HEK293 (cell line): Measurements from ENCODE around the gene LYL1.
A peak's percentile ranks its signal among the peaks of the same experiment; 100 is the strongest.

Experiments used
- CTCF ChIA-PET: fragments of 350-600 bp; formaldehyde crosslinking; extraction: SDS; loops from one replicate; lab custom pipeline; 2021; ENCODE audit warnings: antibody characterized with exemption; lab: Yijun Ruan, JAX
- POLR2A ChIA-PET: fragments of 300-600 bp; formaldehyde crosslinking; extraction: SDS; loops from one replicate; lab custom pipeline; 2020; ENCODE audit warnings: antibody characterized with exemption, inconsistent platforms; lab: Yijun Ruan, JAX
- H3K27ac ChIP-seq: fragments of 200-500 bp; sonication (Bioruptor generic); 2 replicates; pipeline ENCODE4 v1.5.1; 2014; ENCODE audit warnings: low read depth, low read length, control low read depth, inconsistent platforms; ENCODE audit errors: extremely low read depth
- H3K36me3 ChIP-seq, 2 experiments: fragments of 200-500 bp in 1 of 2; sonication (Bioruptor generic) in 1 of 2; 1 replicate in 1 of 2; 2 replicates in 1 of 2; pipeline ENCODE4 v1.5.1; 2014 to 2017; ENCODE audit warnings: inconsistent platforms in 2 of 2, low read length in 2 of 2; ENCODE audit not compliant: control insufficient read depth in 2 of 2, insufficient read depth in 1 of 2
- H3K4me1 ChIP-seq: fragments of 200-500 bp; sonication (Bioruptor generic); 2 replicates; pipeline ENCODE4 v1.5.1; 2014; ENCODE audit warnings: mild to moderate bottlenecking, low read length, inconsistent platforms; ENCODE audit not compliant: control insufficient read depth, insufficient read depth
- H3K4me3 ChIP-seq: 2 replicates; pipeline ENCODE4 v1.5.1; 2011; ENCODE audit warnings: low read depth, mild to moderate bottlenecking, control low read depth, low read length, moderate library complexity
- H3K9me3 ChIP-seq: fragments of 200-500 bp; sonication (Bioruptor generic); 2 replicates; pipeline ENCODE4 v1.5.1; 2014; ENCODE audit warnings: low read depth, low read length, inconsistent platforms; ENCODE audit not compliant: control insufficient read depth, insufficient read depth
- KLF1 ChIP-seq: fragments of 450-650 bp; formaldehyde crosslinking; IDR thresholded peaks from 2 replicates; pipeline ENCODE4 v1.5.1; 2016; ENCODE audit warnings: missing biosample characterization, missing genetic modification characterization
- ZBTB17 ChIP-seq: fragments of 450-650 bp; formaldehyde crosslinking; IDR thresholded peaks from 2 replicates; pipeline ENCODE4 v1.5.1; 2016; ENCODE audit warnings: missing biosample characterization, missing genetic modification characterization
- ZBTB20 ChIP-seq: fragments of 450-650 bp; formaldehyde crosslinking; IDR thresholded peaks from 2 replicates; pipeline ENCODE4 v1.5.1; 2016; ENCODE audit warnings: missing biosample characterization, missing genetic modification characterization
- ZEB2 ChIP-seq: fragments of 450-650 bp; formaldehyde crosslinking; IDR thresholded peaks from 2 replicates; pipeline ENCODE4 v1.5.1; 2016; ENCODE audit warnings: missing biosample characterization, missing genetic modification characterization
- ZFP41 ChIP-seq: fragments of 450-650 bp; formaldehyde crosslinking; IDR thresholded peaks from 2 replicates; pipeline ENCODE4 v1.5.1; 2016; ENCODE audit warnings: missing biosample characterization, missing genetic modification characterization, borderline replicate concordance
- ZIC2 ChIP-seq: fragments of 450-650 bp; formaldehyde crosslinking; IDR thresholded peaks from 2 replicates; pipeline ENCODE4 v1.5.1; 2016; ENCODE audit warnings: missing biosample characterization, missing genetic modification characterization
- ZNF138 ChIP-seq: fragments of 450-650 bp; formaldehyde crosslinking; IDR thresholded peaks from 2 replicates; pipeline ENCODE4 v1.5.1; 2016; ENCODE audit warnings: missing biosample characterization, missing genetic modification characterization, borderline replicate concordance
- ZNF157 ChIP-seq: fragments of 450-650 bp; formaldehyde crosslinking; IDR thresholded peaks from 2 replicates; pipeline ENCODE4 v1.5.1; 2016; ENCODE audit warnings: missing biosample characterization, missing genetic modification characterization
- ZNF169 ChIP-seq: fragments of 450-650 bp; formaldehyde crosslinking; IDR thresholded peaks from 2 replicates; pipeline ENCODE4 v1.5.1; 2016; ENCODE audit warnings: missing biosample characterization, missing genetic modification characterization
- ZNF175 ChIP-seq: fragments of 450-650 bp; formaldehyde crosslinking; IDR thresholded peaks from 2 replicates; pipeline ENCODE4 v1.5.1; 2016; ENCODE audit warnings: missing biosample characterization, missing genetic modification characterization
- ZNF341 ChIP-seq: fragments of 450-650 bp; formaldehyde crosslinking; IDR thresholded peaks from 2 replicates; pipeline ENCODE4; 2016; ENCODE audit warnings: low read depth, missing biosample characterization, missing genetic modification characterization
- ZNF391 ChIP-seq: fragments of 450-650 bp; formaldehyde crosslinking; IDR thresholded peaks from 2 replicates; pipeline ENCODE4 v1.5.1; 2016; ENCODE audit warnings: low read depth, missing biosample characterization, missing genetic modification characterization, borderline replicate concordance
- ZNF394 ChIP-seq: fragments of 450-650 bp; formaldehyde crosslinking; IDR thresholded peaks from 2 replicates; pipeline ENCODE4 v1.5.1; 2016; ENCODE audit warnings: missing biosample characterization, missing genetic modification characterization, mild to moderate bottlenecking, moderate library complexity, borderline replicate concordance
- ZNF501 ChIP-seq: fragments of 450-650 bp; formaldehyde crosslinking; IDR thresholded peaks from 2 replicates; pipeline ENCODE4 v1.5.1; 2016; ENCODE audit warnings: missing biosample characterization, missing genetic modification characterization
- ZNF529 ChIP-seq: fragments of 450-650 bp; formaldehyde crosslinking; IDR thresholded peaks from 2 replicates; pipeline ENCODE4 v1.5.1; 2017; ENCODE audit warnings: missing genetic modification characterization, missing biosample characterization; ENCODE audit not compliant: insufficient replicate concordance
- ZNF530 ChIP-seq: fragments of 450-650 bp; formaldehyde crosslinking; IDR thresholded peaks from 2 replicates; pipeline ENCODE4 v1.5.1; 2016; ENCODE audit warnings: low read depth, missing biosample characterization, missing genetic modification characterization
- ZNF544 ChIP-seq: fragments of 450-650 bp; formaldehyde crosslinking; IDR thresholded peaks from 2 replicates; pipeline ENCODE4 v1.5.0; 2017; ENCODE audit warnings: missing biosample characterization, missing genetic modification characterization
- ZNF549 ChIP-seq: fragments of 450-650 bp; IDR thresholded peaks from 2 replicates; pipeline ENCODE4 v1.5.1; 2018; ENCODE audit warnings: missing biosample characterization, missing genetic modification characterization, mild to moderate bottlenecking, inconsistent platforms, moderate library complexity
- ZNF560 ChIP-seq: fragments of 450-650 bp; formaldehyde crosslinking; IDR thresholded peaks from 2 replicates; pipeline ENCODE4 v1.5.1; 2017; ENCODE audit warnings: missing biosample characterization, missing genetic modification characterization, borderline replicate concordance
- ZNF664 ChIP-seq: fragments of 450-650 bp; formaldehyde crosslinking; IDR thresholded peaks from 2 replicates; pipeline ENCODE4 v1.5.1; 2016; ENCODE audit warnings: missing biosample characterization, missing genetic modification characterization
- ZNF670 ChIP-seq: fragments of 450-650 bp; formaldehyde crosslinking; IDR thresholded peaks from 2 replicates; pipeline ENCODE4 v1.5.1; 2016; ENCODE audit warnings: missing biosample characterization, missing genetic modification characterization, low read depth
- ZNF777 ChIP-seq: fragments of 450-650 bp; formaldehyde crosslinking; IDR thresholded peaks from 2 replicates; pipeline ENCODE4 v1.5.1; 2017; ENCODE audit warnings: missing biosample characterization, missing genetic modification characterization, borderline replicate concordance
- ZNF791 ChIP-seq: fragments of 450-650 bp; formaldehyde crosslinking; IDR thresholded peaks from 2 replicates; pipeline ENCODE4 v1.5.1; 2016; ENCODE audit warnings: missing biosample characterization, missing genetic modification characterization
- ZNF830 ChIP-seq: fragments of 450-650 bp; IDR thresholded peaks from 2 replicates; pipeline ENCODE4 v1.5.0; 2018; ENCODE audit warnings: missing biosample characterization, missing genetic modification characterization, low read depth, mild to moderate bottlenecking, moderate library complexity
- ZXDB ChIP-seq: fragments of 450-650 bp; formaldehyde crosslinking; IDR thresholded peaks from 2 replicates; pipeline ENCODE4 v1.5.1; 2016; ENCODE audit warnings: missing biosample characterization, missing genetic modification characterization
- TF ChIP-seq, protein P1 (sequence below): fragments of 450-650 bp; formaldehyde crosslinking; IDR thresholded peaks from 2 replicates; pipeline ENCODE4 v1.5.1; 2016; ENCODE audit warnings: missing biosample characterization, missing genetic modification characterization, borderline replicate concordance
- TF ChIP-seq, protein P2 (sequence below): fragments of 450-650 bp; formaldehyde crosslinking; IDR thresholded peaks from 2 replicates; pipeline ENCODE4 v1.5.1; 2017; ENCODE audit warnings: missing biosample characterization, missing genetic modification characterization
- TF ChIP-seq, protein P3 (sequence below): fragments of 450-650 bp; formaldehyde crosslinking; IDR thresholded peaks from 2 replicates; pipeline ENCODE4 v1.5.1; 2016; ENCODE audit warnings: missing biosample characterization, missing genetic modification characterization

Gene LYL1

DNA sequence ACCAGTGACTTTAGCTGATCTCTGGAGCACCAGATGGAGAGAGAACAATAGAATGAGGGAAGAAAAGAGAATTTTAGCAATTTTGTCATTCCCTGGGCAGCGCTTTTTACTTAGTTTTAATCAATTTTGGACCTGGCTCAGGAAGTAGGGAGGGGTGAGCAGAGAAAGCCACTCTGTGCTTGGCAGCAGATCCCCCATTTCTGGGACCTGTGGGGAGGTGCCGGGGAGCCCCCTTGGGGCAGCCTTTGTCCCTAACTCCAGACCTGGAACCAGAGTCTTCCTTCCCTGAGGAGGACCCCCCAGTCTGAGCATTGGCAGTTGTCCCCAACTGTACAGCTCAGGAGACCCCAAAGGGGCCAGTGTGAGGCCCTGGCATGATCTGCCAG, 10.5 kb downstream of the LYL1 start:
- CTCF ChIA-PET = interaction anchor here (1.0 to 7.7 kb wide), 7 partner anchors 14 to 127 kb away, joined by 3 to 274 read pairs (median 15); no protein-coding TSS in a partner anchor
- no peaks in the 10 kb centered on the region for H3K36me3 ChIP-seq
- TF ChIP-seq, protein P1, sequence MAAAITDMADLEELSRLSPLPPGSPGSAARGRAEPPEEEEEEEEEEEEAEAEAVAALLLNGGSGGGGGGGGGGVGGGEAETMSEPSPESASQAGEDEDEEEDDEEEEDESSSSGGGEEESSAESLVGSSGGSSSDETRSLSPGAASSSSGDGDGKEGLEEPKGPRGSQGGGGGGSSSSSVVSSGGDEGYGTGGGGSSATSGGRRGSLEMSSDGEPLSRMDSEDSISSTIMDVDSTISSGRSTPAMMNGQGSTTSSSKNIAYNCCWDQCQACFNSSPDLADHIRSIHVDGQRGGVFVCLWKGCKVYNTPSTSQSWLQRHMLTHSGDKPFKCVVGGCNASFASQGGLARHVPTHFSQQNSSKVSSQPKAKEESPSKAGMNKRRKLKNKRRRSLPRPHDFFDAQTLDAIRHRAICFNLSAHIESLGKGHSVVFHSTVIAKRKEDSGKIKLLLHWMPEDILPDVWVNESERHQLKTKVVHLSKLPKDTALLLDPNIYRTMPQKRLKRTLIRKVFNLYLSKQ (tag by site-specific recombination) = no peak
- TF ChIP-seq ZNF549 (tag by site-specific recombination) (no peak), ZNF791 (tag by site-specific recombination) (no peak), ZNF670 (tag by site-specific recombination) (no peak), ZXDB (tag by site-specific recombination) (no peak), ZBTB17 (tag by site-specific recombination) (no peak), ZNF777 (no peak), ZEB2 (tag by site-specific recombination) (no peak)
- no peak overlapping the region for H3K4me3 ChIP-seq
- POLR2A ChIA-PET = no interaction called here
- no peaks in the 10 kb centered on the region for H3K9me3 ChIP-seq
- H3K4me1 ChIP-seq = no peaks in the 10 kb centered on the region
- no peak overlapping the region for H3K27ac ChIP-seq

DNA sequence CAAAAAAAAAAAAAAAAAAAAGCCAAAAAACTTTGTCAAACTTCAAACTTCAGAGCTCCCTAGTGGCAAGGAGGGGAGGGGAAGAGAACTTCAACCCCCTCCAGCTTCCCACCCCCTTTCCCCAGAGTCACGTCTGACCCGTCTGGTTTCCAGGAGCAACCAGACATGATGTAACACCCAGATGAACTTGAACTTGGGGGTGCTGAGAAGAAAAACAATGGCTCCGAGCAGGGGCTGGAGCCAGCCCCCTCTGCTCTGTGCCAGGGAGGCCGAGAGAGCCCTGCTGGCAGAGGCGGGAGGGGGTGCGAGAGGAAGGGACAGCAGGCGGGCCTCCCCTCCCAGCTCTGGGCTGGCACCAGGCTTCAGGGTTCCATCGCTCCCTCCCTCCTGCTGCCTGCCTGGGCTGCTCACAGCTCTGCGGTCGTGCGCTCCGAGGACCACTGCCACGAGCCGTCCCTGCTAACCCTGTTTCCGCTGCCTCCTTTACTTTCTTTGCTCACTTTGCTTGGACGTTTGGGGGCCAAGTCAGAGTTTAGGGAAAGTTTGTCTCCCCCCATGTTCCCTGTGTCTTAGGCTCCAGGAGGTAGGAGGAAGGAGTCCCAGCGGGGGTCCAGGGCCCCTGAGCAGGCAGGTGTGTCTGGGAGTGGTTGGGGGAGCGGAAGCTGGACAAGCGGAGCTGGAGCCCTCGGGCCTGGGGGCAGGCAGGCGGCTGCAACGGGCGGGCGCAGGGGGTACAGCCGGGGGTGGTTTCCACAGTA, 11.1 kb downstream of the LYL1 start:
- Histone ChIP-seq H3K4me3 (no peak overlapping the region), H3K9me3 (no peaks in the 10 kb centered on the region), H3K4me1 (no peaks in the 10 kb centered on the region), H3K36me3 (no peaks in the 10 kb centered on the region), H3K27ac (no peak overlapping the region; the same call in 1 of the 2 replicates)
- CTCF ChIA-PET = interaction anchor here (0.7 to 7.7 kb wide), 10 partner anchors 9 to 126 kb away, joined by 3 to 274 read pairs (median 4); no protein-coding TSS in a partner anchor
- POLR2A ChIA-PET = interaction anchor here (0.6 to 0.8 kb wide), 5 partner anchors 23 to 98 kb away, joined by 3 to 5 read pairs (median 3); no protein-coding TSS in a partner anchor
- TF ChIP-seq ZNF394 (tag by site-specific recombination) = no peak
- peak; percentile 71 for TF ChIP-seq ZIC2 (tag by site-specific recombination)
- TF ChIP-seq ZNF664 = no peak
- no peak for TF ChIP-seq ZNF138
- TF ChIP-seq ZNF560 (tag by site-specific recombination) = no peak
- no peak for TF ChIP-seq ZFP41 (tag by site-specific recombination)
- no peak for TF ChIP-seq ZNF529 (tag by site-specific recombination)
- TF ChIP-seq ZNF169 (tag by site-specific recombination) = no peak
- no peak for TF ChIP-seq ZNF791 (tag by site-specific recombination)
- no peak for TF ChIP-seq ZNF830 (tag by site-specific recombination)
- TF ChIP-seq KLF1 (tag by site-specific recombination) = no peak
- TF ChIP-seq, protein P2, sequence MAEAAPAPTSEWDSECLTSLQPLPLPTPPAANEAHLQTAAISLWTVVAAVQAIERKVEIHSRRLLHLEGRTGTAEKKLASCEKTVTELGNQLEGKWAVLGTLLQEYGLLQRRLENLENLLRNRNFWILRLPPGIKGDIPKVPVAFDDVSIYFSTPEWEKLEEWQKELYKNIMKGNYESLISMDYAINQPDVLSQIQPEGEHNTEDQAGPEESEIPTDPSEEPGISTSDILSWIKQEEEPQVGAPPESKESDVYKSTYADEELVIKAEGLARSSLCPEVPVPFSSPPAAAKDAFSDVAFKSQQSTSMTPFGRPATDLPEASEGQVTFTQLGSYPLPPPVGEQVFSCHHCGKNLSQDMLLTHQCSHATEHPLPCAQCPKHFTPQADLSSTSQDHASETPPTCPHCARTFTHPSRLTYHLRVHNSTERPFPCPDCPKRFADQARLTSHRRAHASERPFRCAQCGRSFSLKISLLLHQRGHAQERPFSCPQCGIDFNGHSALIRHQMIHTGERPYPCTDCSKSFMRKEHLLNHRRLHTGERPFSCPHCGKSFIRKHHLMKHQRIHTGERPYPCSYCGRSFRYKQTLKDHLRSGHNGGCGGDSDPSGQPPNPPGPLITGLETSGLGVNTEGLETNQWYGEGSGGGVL (tag by site-specific recombination) = peak; percentile 94
- TF ChIP-seq ZNF175 (tag by site-specific recombination) = no peak
- no peak for TF ChIP-seq ZNF157 (tag by site-specific recombination)
- no peak for TF ChIP-seq ZNF530
- no peak for TF ChIP-seq ZNF544 (tag by site-specific recombination)
- peak; percentile 96 for TF ChIP-seq ZNF341 (tag by site-specific recombination)
- TF ChIP-seq, protein P3, sequence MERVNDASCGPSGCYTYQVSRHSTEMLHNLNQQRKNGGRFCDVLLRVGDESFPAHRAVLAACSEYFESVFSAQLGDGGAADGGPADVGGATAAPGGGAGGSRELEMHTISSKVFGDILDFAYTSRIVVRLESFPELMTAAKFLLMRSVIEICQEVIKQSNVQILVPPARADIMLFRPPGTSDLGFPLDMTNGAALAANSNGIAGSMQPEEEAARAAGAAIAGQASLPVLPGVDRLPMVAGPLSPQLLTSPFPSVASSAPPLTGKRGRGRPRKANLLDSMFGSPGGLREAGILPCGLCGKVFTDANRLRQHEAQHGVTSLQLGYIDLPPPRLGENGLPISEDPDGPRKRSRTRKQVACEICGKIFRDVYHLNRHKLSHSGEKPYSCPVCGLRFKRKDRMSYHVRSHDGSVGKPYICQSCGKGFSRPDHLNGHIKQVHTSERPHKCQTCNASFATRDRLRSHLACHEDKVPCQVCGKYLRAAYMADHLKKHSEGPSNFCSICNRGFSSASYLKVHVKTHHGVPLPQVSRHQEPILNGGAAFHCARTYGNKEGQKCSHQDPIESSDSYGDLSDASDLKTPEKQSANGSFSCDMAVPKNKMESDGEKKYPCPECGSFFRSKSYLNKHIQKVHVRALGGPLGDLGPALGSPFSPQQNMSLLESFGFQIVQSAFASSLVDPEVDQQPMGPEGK (tag by site-specific recombination) = 0 out of 2 replicates have a peak, but pooled peaks have one; percentile 22
- TF ChIP-seq, protein P1 (tag by site-specific recombination) = no peak
- TF ChIP-seq ZBTB20 (tag by site-specific recombination) = no peak
- no peak for TF ChIP-seq ZNF391 (tag by site-specific recombination)
- no peak for TF ChIP-seq ZNF501 (tag by site-specific recombination)
